ENCODE results near the gene WDR45B. TPM values are rescaled to one million over a fixed set of nuclear protein-coding genes. Genes with fewer than 3 reads are reported as not detected.

WDR45B gene
- total RNA-seq, 4 donors from 2014 or later = 85.1 to 104 (median 89.3) TPM

GRCh38 chr17:82693168-82693867 is 45.1 kb upstream of the WDR45B start:
- no peak for DNase-seq
- Histone ChIP-seq H3K4me1 (peaks cover 9 to 16% (median 13%) of the 10 kb centered on the region in 3 donors), H3K27ac (no peak overlapping the region), H3K9me3 (peaks cover 0 to 13% (median 8%) of the 10 kb centered on the region in 3 donors), H3K36me3 (peaks cover 0 to 29% (median 0%) of the 10 kb centered on the region in 3 donors), H3K4me3 (no peak overlapping the region), H3K27me3 (no peaks in the 10 kb centered on the region)
- intact Hi-C loops (cut with DNase I) = no loop called here
- WGBS, 2 donors = 88 to 96% methylated on average over 17 to 20 of the region's 22 CpGs
- TF ChIP-seq, protein P1, sequence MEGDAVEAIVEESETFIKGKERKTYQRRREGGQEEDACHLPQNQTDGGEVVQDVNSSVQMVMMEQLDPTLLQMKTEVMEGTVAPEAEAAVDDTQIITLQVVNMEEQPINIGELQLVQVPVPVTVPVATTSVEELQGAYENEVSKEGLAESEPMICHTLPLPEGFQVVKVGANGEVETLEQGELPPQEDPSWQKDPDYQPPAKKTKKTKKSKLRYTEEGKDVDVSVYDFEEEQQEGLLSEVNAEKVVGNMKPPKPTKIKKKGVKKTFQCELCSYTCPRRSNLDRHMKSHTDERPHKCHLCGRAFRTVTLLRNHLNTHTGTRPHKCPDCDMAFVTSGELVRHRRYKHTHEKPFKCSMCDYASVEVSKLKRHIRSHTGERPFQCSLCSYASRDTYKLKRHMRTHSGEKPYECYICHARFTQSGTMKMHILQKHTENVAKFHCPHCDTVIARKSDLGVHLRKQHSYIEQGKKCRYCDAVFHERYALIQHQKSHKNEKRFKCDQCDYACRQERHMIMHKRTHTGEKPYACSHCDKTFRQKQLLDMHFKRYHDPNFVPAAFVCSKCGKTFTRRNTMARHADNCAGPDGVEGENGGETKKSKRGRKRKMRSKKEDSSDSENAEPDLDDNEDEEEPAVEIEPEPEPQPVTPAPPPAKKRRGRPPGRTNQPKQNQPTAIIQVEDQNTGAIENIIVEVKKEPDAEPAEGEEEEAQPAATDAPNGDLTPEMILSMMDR (IDR thresholded peaks at IDR 0.05) = no peak
- no peak for TF ChIP-seq POLR2A (IDR thresholded peaks at IDR 0.05)

DNA sequence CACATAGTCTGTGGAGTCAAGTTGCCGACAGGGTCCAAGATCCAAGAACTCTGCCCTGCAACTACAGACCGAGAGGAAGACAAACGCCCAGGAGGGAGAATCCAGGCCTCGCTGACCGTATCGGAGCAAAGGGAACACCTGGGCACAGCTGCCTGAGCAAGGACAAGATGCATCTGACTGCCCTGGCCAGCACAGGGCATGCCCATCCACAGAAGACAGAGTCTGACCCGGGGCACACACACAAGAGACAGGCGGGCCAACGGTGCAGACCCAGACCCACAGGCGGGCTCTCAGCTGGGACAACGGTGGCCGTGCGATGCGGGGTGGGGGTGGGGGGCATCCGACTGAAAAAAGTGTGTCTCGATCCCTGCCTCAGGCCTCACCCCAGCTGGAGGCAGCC is 44.0 kb upstream of the WDR45B start:
- WGBS, 2 donors = 90 to 100% methylated on average over 2 to 5 of the region's 16 CpGs
- Histone ChIP-seq H3K27me3 (no peaks in the 10 kb centered on the region), H3K9me3 (peaks cover 0 to 13% (median 8%) of the 10 kb centered on the region in 3 donors), H3K4me3 (no peak overlapping the region), H3K4me1 (peaks cover 5 to 7% (median 5%) of the 10 kb centered on the region in 3 donors), H3K36me3 (peaks cover 0 to 29% (median 0%) of the 10 kb centered on the region in 3 donors), H3K27ac (no peak overlapping the region)
- no peak for DNase-seq
- intact Hi-C loops (cut with DNase I) = no loop called here
- TF ChIP-seq, protein P1 (IDR thresholded peaks at IDR 0.05) = no peak
- no peak for TF ChIP-seq POLR2A (IDR thresholded peaks at IDR 0.05)

- peaks cover 0 to 13% (median 8%) of the 10 kb centered on the region in 3 donors for H3K9me3 ChIP-seq
- H3K27me3 ChIP-seq = no peaks in the 10 kb centered on the region
- TF ChIP-seq POLR2A (IDR thresholded peaks at IDR 0.05) = no peak
- TF ChIP-seq, protein P1 (IDR thresholded peaks at IDR 0.05) = no peak
- WGBS, 2 donors = 85 to 91% methylated on average over 7 to 12 of the region's 17 CpGs
- intact Hi-C loops (cut with DNase I) = no loop called here
- peaks cover 0 to 2% (median 0%) of the 10 kb centered on the region in 3 donors for H3K4me1 ChIP-seq
- no peak for DNase-seq
- H3K27ac ChIP-seq = no peak overlapping the region
- peaks cover 0 to 29% (median 0%) of the 10 kb centered on the region in 3 donors for H3K36me3 ChIP-seq
- no peak overlapping the region for H3K4me3 ChIP-seq
These were observed 43.5 kb upstream of the WDR45B start for GRCh38 chr17:82691714-82692113.

GRCh38 chr17:82690786-82691489 is 42.7 kb upstream of the WDR45B start:
- intact Hi-C loops (cut with DNase I) = no loop called here
- Histone ChIP-seq H3K36me3 (peaks cover 0 to 29% (median 0%) of the 10 kb centered on the region in 3 donors), H3K27me3 (no peaks in the 10 kb centered on the region), H3K4me1 (no peaks in the 10 kb centered on the region), H3K27ac (no peak overlapping the region), H3K9me3 (peaks cover 0 to 13% (median 8%) of the 10 kb centered on the region in 3 donors), H3K4me3 (no peak overlapping the region)
- DNase-seq = no peak
- WGBS, 2 donors = 77 to 83% methylated on average over 14 to 16 of the region's 18 CpGs
- no peak for TF ChIP-seq POLR2A (IDR thresholded peaks at IDR 0.05)
- TF ChIP-seq, protein P1 (IDR thresholded peaks at IDR 0.05) = no peak

DNA sequence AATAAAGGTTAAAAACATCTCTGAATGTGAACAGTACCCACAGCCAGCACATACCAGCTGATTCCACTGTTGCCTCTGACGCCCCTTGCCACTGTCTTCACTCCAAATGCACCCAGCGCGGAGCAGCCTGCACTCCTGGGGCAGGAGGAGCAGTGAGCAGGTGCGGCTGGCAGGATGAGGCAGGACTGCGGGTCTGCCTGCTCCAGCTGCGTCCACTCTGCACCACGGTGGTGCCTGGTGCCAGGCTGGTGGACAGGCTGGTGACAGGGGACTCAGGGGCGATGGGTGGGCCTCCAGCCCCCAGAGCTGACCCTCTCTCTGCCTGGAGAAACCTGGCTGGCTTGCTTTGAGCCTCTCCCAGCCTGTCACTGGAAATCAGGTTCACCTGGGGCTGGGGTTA is 40.8 kb upstream of the WDR45B start:
- H3K27ac ChIP-seq = no peak overlapping the region
- H3K4me3 ChIP-seq = no peak overlapping the region
- 92 to 95% methylated on average over 3 to 4 of the region's 8 CpGs for WGBS, 2 donors
- H3K36me3 ChIP-seq = peaks cover 0 to 24% (median 0%) of the 10 kb centered on the region in 3 donors
- no peaks in the 10 kb centered on the region for H3K27me3 ChIP-seq
- H3K9me3 ChIP-seq = peaks cover 0 to 1% (median 0%) of the 10 kb centered on the region in 3 donors
- TF ChIP-seq, protein P1 (IDR thresholded peaks at IDR 0.05) = no peak
- no peak for TF ChIP-seq POLR2A (IDR thresholded peaks at IDR 0.05)
- intact Hi-C loops (cut with DNase I) = no loop called here
- no peak for DNase-seq
- H3K4me1 ChIP-seq = no peaks in the 10 kb centered on the region
